HepG2 (cell line): Measurements from ENCODE around the gene MRPL43. TPM values are rescaled to one million over a fixed set of nuclear protein-coding genes. Genes with fewer than 3 reads are reported as not detected.

Source experiments
- AGO1 ChIP-seq: fragments of 200-400 bp; formaldehyde crosslinking; IDR thresholded peaks from 2 replicates; pipeline ENCODE4 v1.6.1; 2017; ENCODE audit warnings: mild to moderate bottlenecking, low read depth, low read length, moderate library complexity; ENCODE audit not compliant: poor library complexity, severe bottlenecking
- HHEX ChIP-seq: IDR thresholded peaks from 2 replicates; pipeline ENCODE4 v1.6.1; 2016; ENCODE audit warnings: control low read depth
- ISL2 ChIP-seq: sonication (generic); formaldehyde crosslinking; IDR thresholded peaks from 2 replicates; pipeline ENCODE4 v1.5.0; 2020; ENCODE audit warnings: missing genetic modification reagents
- KLF12 ChIP-seq: sonication (generic); formaldehyde crosslinking; IDR thresholded peaks from 2 replicates; pipeline ENCODE4 v1.4.0; 2020; ENCODE audit warnings: missing genetic modification reagents, borderline replicate concordance
- KLF9 ChIP-seq: IDR thresholded peaks from 2 replicates; pipeline ENCODE4 v1.6.1; 2016; ENCODE audit warnings: low read depth
- NONO ChIP-seq, 2 experiments: fragments of 450-650 bp in 1 of 2; sonication (generic) in 1 of 2; formaldehyde crosslinking in 1 of 2; IDR thresholded peaks in 1 of 2; conservative IDR thresholded peaks in 1 of 2; 2 replicates each; pipeline versions ENCODE4 v1.6.1 to v1.8.0; 2017 to 2022; ENCODE audit warnings: mild to moderate bottlenecking in 1 of 2, missing genetic modification reagents in 1 of 2, moderate library complexity in 1 of 2
- PCBP2 ChIP-seq: fragments of 200-400 bp; formaldehyde crosslinking; optimal IDR thresholded peaks from 2 replicates; pipeline ENCODE3; 2018; ENCODE audit warnings: low read length, low read depth; ENCODE audit not compliant: poor library complexity, severe bottlenecking
- SIN3A ChIP-seq: IDR thresholded peaks from 2 replicates; pipeline ENCODE4 v1.6.1; 2011; ENCODE audit warnings: low read depth, mild to moderate bottlenecking, control low read depth, low read length, borderline replicate concordance
- ZFX ChIP-seq: sonication (generic); formaldehyde crosslinking; IDR thresholded peaks from 2 replicates; pipeline ENCODE4 v1.4.0; 2020; ENCODE audit warnings: mild to moderate bottlenecking, low read depth, missing genetic modification reagents, moderate library complexity
- ZFY ChIP-seq: sonication (generic); formaldehyde crosslinking; IDR thresholded peaks from 2 replicates; pipeline ENCODE4 v1.4.0; 2020; ENCODE audit warnings: missing genetic modification reagents
- ZNF264 ChIP-seq: sonication (generic); formaldehyde crosslinking; IDR thresholded peaks from 2 replicates; pipeline ENCODE4 v1.4.0; 2020; ENCODE audit warnings: missing genetic modification reagents
- ZNF317 ChIP-seq: sonication (generic); formaldehyde crosslinking; IDR thresholded peaks from 2 replicates; pipeline ENCODE4 v1.5.0; 2020; ENCODE audit warnings: mild to moderate bottlenecking, missing genetic modification reagents
- ZNF761 ChIP-seq: sonication (generic); formaldehyde crosslinking; conservative IDR thresholded peaks from 2 replicates; pipeline ENCODE4 v1.4.0; 2020; ENCODE audit warnings: mild to moderate bottlenecking, missing genetic modification reagents
- polyA plus RNA-seq, 8 experiments: library from polyadenylated mRNA; depleted of rRNA in 3 of 8; stranded (reverse) in 7 of 8; unstranded in 1 of 8; fragments of >200 nt; fragmentation: Illumina TruSeq in 4 of 8; extraction: Trizol in 4 of 8; gene quantifications; 2 replicates each; pipeline versions ENCODE4 v1.2.1 to v1.2.3, GENCODE V29; 2011 to 2016; ENCODE audit warnings: low read depth in 4 of 8, missing spikeins in 1 of 8, mixed read lengths in 1 of 8; ENCODE audit not compliant: insufficient read depth in 1 of 8
- total RNA-seq, 5 experiments: library from RNA; depleted of rRNA; stranded (reverse); fragments of >200 nt; fragmentation: Illumina TruSeq; extraction: Trizol; gene quantifications; 2 replicates each; pipeline ENCODE4 v1.2.3, GENCODE V29; 2016; ENCODE audit warnings: low read depth in 1 of 5
- TF ChIP-seq, protein P1 (sequence below): sonication (generic); formaldehyde crosslinking; IDR thresholded peaks from 2 replicates; pipeline ENCODE4 v1.4.0; 2020; ENCODE audit warnings: mild to moderate bottlenecking, missing genetic modification reagents
- TF ChIP-seq, protein P2 (sequence below): sonication (generic); formaldehyde crosslinking; IDR thresholded peaks from 2 replicates; pipeline ENCODE4 v1.8.1; 2023; ENCODE audit warnings: mild to moderate bottlenecking, inconsistent platforms, moderate library complexity, missing genetic modification reagents, borderline replicate concordance

The MRPL43 gene
- total and polyA plus RNA-seq, 2 of the 13 experiments (the other 11 are each of a cell fraction or from before 2014, with no cell fraction given): 71.0 to 73.7 TPM

GRCh38 chr10:101000127-101000914, 13.0 kb upstream of the MRPL43 start (continued):
- TF ChIP-seq, protein P1, sequence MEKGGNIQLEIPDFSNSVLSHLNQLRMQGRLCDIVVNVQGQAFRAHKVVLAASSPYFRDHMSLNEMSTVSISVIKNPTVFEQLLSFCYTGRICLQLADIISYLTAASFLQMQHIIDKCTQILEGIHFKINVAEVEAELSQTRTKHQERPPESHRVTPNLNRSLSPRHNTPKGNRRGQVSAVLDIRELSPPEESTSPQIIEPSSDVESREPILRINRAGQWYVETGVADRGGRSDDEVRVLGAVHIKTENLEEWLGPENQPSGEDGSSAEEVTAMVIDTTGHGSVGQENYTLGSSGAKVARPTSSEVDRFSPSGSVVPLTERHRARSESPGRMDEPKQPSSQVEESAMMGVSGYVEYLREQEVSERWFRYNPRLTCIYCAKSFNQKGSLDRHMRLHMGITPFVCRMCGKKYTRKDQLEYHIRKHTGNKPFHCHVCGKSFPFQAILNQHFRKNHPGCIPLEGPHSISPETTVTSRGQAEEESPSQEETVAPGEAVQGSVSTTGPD: peak; percentile 63; the same call in 1 of the 2 replicates
- TF ChIP-seq ZFY (CRISPR knock-in tag): peak; percentile 15; the same call in 1 of the 2 replicates
- no peak for TF ChIP-seq PCBP2
- no peak for TF ChIP-seq HHEX
- TF ChIP-seq ZNF761 (CRISPR knock-in tag): 0 out of 2 replicates have a peak, but pooled peaks have one; percentile 9
- TF ChIP-seq NONO (IDR thresholded peaks at IDR 0.05): no peak
- 0 out of 2 replicates have a peak, but pooled peaks have one; percentile 41 for TF ChIP-seq NONO (CRISPR knock-in tag; conservative IDR thresholded peaks at IDR 0.05)
- TF ChIP-seq ISL2 (CRISPR knock-in tag): no peak
- TF ChIP-seq KLF12 (CRISPR knock-in tag): 0 out of 2 replicates have a peak, but pooled peaks have one; percentile 7
- peak; percentile 49; the same call in 1 of the 2 replicates for TF ChIP-seq ZFX (CRISPR knock-in tag)
- TF ChIP-seq SIN3A: no peak
- no peak for TF ChIP-seq KLF9 (CRISPR knock-in tag)
- no peak for TF ChIP-seq ZNF317 (CRISPR knock-in tag)
- TF ChIP-seq, protein P2, sequence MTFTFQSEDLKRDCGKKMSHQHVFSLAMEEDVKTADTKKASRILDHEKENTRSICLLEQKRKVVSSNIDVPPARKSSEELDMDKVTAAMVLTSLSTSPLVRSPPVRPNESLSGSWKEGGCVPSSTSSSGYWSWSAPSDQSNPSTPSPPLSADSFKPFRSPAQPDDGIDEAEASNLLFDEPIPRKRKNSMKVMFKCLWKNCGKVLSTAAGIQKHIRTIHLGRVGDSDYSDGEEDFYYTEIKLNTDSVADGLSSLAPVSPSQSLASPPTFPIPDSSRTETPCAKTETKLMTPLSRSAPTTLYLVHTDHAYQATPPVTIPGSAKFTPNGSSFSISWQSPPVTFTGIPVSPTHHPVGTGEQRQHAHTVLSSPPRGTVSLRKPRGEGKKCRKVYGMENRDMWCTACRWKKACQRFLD (CRISPR knock-in tag): no peak
- no peak for TF ChIP-seq ZNF264 (CRISPR knock-in tag)
- peak; percentile 7 for TF ChIP-seq AGO1
